Liver (tissue), 9 donors: ENCODE results near the gene MRPL40. TPM values are rescaled to one million over a fixed set of nuclear protein-coding genes. Genes with fewer than 3 reads are reported as not detected.

Experiments used
- DNase-seq: peaks from one replicate; pipeline ENCODE4 v3.0.0-alpha.2; 2017; ENCODE audit warnings: low spot score
- H3K27ac ChIP-seq, 2 donors: one replicate each; pipeline ENCODE4 v1.7.0; 2013; ENCODE audit warnings: inconsistent platforms in 2 of 2, low read length in 2 of 2, control low read depth in 1 of 2, low read depth in 1 of 2, mild to moderate bottlenecking in 1 of 2
- H3K27me3 ChIP-seq, 4 donors: one replicate each; pipeline versions ENCODE4 v1.6.1 to v1.7.0; 2013; ENCODE audit warnings: low read length in 3 of 4, inconsistent platforms in 1 of 4, mild to moderate bottlenecking in 1 of 4, moderate library complexity in 1 of 4; ENCODE audit not compliant: control insufficient read depth in 4 of 4, insufficient read depth in 4 of 4
- H3K36me3 ChIP-seq, 4 donors: one replicate each; pipeline versions ENCODE4 v1.6.1 to v1.7.0; 2013; ENCODE audit warnings: low read length in 3 of 4, mild to moderate bottlenecking in 3 of 4, low read depth in 1 of 4, moderate library complexity in 1 of 4; ENCODE audit not compliant: control insufficient read depth in 4 of 4, insufficient read depth in 3 of 4
- H3K4me1 ChIP-seq, 4 donors: one replicate each; pipeline versions ENCODE4 v1.6.1 to v1.7.0; 2013; ENCODE audit warnings: low read length in 3 of 4, mild to moderate bottlenecking in 3 of 4, moderate library complexity in 1 of 4; ENCODE audit not compliant: control insufficient read depth in 4 of 4, insufficient read depth in 4 of 4
- H3K4me3 ChIP-seq, 3 donors: one replicate each; pipeline versions ENCODE4 v1.6.1 to v1.7.0; 2013; ENCODE audit warnings: low read length in 3 of 3, control low read depth in 1 of 3, low read depth in 1 of 3, mild to moderate bottlenecking in 1 of 3
- H3K9ac ChIP-seq, 2 donors: one replicate each; pipeline ENCODE4 v1.7.0; 2013; ENCODE audit warnings: low read length in 2 of 2, mild to moderate bottlenecking in 2 of 2, moderate library complexity in 2 of 2, control low read depth in 1 of 2, low read depth in 1 of 2
- H3K9me3 ChIP-seq, 4 donors: one replicate each; pipeline versions ENCODE4 v1.6.1 to v1.7.0; 2013; ENCODE audit warnings: low read length in 3 of 4; ENCODE audit not compliant: control insufficient read depth in 4 of 4
- EGR1 ChIP-seq, 2 donors: IDR thresholded peaks; 2 replicates each; pipeline ENCODE4 v1.6.1; 2016 to 2018; ENCODE audit warnings: antibody characterized with exemption in 2 of 2, low read depth in 2 of 2
- FOXA1 ChIP-seq: IDR thresholded peaks from 2 replicates; pipeline ENCODE4 v1.6.1; 2016; ENCODE audit warnings: antibody characterized with exemption
- FOXA2 ChIP-seq: IDR thresholded peaks from 2 replicates; pipeline ENCODE4 v1.6.1; 2016; ENCODE audit warnings: antibody characterized with exemption
- GABPA ChIP-seq, 2 donors: IDR thresholded peaks in 1 of 2; conservative IDR thresholded peaks in 1 of 2; 2 replicates each; pipeline ENCODE4 v1.6.1; 2016; ENCODE audit warnings: antibody characterized with exemption in 2 of 2, mild to moderate bottlenecking in 1 of 2, moderate library complexity in 1 of 2
- HNF4A ChIP-seq, 2 donors: conservative IDR thresholded peaks; 2 replicates each; pipeline ENCODE4 v1.6.1; 2016; ENCODE audit warnings: antibody characterized with exemption in 2 of 2, mild to moderate bottlenecking in 2 of 2
- HNF4G ChIP-seq: IDR thresholded peaks from 2 replicates; pipeline ENCODE4 v1.6.1; 2016; ENCODE audit warnings: antibody characterized with exemption
- NR2F2 ChIP-seq: IDR thresholded peaks from 2 replicates; pipeline ENCODE4 v1.6.1; 2016; ENCODE audit warnings: antibody characterized with exemption
- RAD21 ChIP-seq, 2 donors: IDR thresholded peaks; 2 replicates each; pipeline ENCODE4 v1.6.1; 2016; ENCODE audit warnings: antibody characterized with exemption in 2 of 2, mild to moderate bottlenecking in 2 of 2
- RXRA ChIP-seq, 2 donors: IDR thresholded peaks; 2 replicates each; pipeline ENCODE4 v1.6.1; 2017 to 2018; ENCODE audit warnings: antibody characterized with exemption in 2 of 2, mild to moderate bottlenecking in 1 of 2
- SP1 ChIP-seq: IDR thresholded peaks from 2 replicates; pipeline ENCODE4 v1.6.1; 2018; ENCODE audit warnings: antibody characterized with exemption, mild to moderate bottlenecking
- TAF1 ChIP-seq: conservative IDR thresholded peaks from 2 replicates; pipeline ENCODE4 v1.6.1; 2016; ENCODE audit warnings: antibody characterized with exemption, mild to moderate bottlenecking
- YY1 ChIP-seq: IDR thresholded peaks from 2 replicates; pipeline ENCODE4 v1.6.1; 2016; ENCODE audit warnings: antibody characterized with exemption, mild to moderate bottlenecking
- WGBS: extraction: QIAGEN DNeasy Blood & Tissue Kit; methylation state at CpG from one replicate; pipeline ENCODE4 v1.1.7; 2013; 5-methylcytosine and 5-hydroxymethylcytosine counted together
- polyA plus RNA-seq, 2 donors: library from polyadenylated mRNA; stranded (reverse) in 1 of 2; unstranded in 1 of 2; fragments of 200-250 nt in 1 of 2; fragments of >200 nt in 1 of 2; fragmentation: Nextera tagmentation in 1 of 2; extraction: Ambion mirVana in 1 of 2; gene quantifications; one replicate each; pipeline versions ENCODE4 v1.2.1 to v1.2.3, GENCODE V29; 2013 to 2015
- total RNA-seq, 2 donors: library from RNA; depleted of rRNA; stranded (reverse); fragments of >200 nt; gene quantifications; one replicate each; pipeline ENCODE4 v1.2.3, GENCODE V29; 2014
- TF ChIP-seq, protein P1 (sequence below): IDR thresholded peaks from 2 replicates; pipeline ENCODE4 v1.6.1; 2016; ENCODE audit warnings: antibody characterized with exemption
- TF ChIP-seq, protein P2 (sequence below): IDR thresholded peaks from 2 replicates; pipeline ENCODE4 v1.6.1; 2016; ENCODE audit warnings: antibody characterized with exemption
- TF ChIP-seq, protein P3 (sequence below): fragments of 150-350 bp; IDR thresholded peaks from 2 replicates; pipeline ENCODE4 v1.5.1; 2017; ENCODE audit warnings: improper control_type of control experiment, low read depth, low read length; ENCODE audit not compliant: missing input control
- TF ChIP-seq, protein P4 (sequence below): IDR thresholded peaks from 2 replicates; pipeline ENCODE4 v1.6.1; 2016; ENCODE audit warnings: antibody characterized with exemption, mild to moderate bottlenecking
- donor health status: healthy.
- donor health status: healthy.
- donor health status: healthy.
- donor health status: healthy.
- donor health status: healthy.

MRPL40 gene
- total and polyA plus RNA-seq, 4 donors, result 11.3 to 52.0 (median 27.7) TPM

DNA sequence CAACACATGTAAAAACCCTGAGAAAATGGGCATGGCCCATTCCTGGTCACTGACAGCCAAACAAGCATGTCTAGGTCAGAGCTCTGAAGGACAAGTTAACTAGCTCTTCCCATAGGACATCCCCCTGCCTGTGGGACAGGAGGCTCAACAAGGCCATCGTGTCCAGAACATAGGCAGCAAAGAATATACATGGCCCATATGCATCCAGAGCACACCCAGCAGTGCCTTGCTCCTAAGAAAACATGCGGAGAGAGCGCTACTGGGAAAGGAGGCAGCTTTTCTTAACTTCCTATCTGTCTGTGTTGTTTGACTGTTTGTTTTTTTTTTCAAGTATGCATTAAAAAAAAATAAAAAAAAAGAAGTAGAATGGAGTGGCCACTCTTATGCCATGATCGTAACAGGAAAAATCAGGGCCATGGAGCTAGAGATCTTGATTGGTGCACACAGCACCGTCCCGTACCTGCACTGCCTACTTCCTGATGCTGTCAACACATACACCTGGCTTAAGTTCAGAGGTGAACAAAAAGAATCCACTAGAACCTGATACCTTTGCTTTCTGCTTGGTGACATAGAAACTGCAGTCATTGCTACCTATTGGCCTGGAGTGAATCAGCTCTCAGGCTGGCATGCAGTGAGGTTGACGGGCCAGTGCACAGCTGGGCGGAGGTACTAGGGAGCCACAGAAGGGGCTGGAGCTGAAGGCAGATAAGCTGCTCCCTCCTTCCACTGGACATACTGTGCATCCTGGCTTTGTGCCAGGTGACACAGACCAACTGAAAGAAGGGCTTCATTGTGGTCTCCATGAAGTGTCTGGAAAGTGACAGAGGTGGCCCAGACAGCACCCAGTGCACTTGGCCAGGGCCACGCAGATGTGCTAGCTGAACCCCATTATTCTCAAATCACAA lies 34.8 kb downstream of the MRPL40 start:
- no peak overlapping the region for H3K4me3 ChIP-seq
- TF ChIP-seq RXRA (IDR thresholded peaks at IDR 0.05) (no peak), NR2F2 (no peak), TAF1 (no peak), EGR1 (IDR thresholded peaks at IDR 0.05; ENCODE audit: low read depth in 2 of 2) (no peak), FOXA1 (no peak), FOXA2 (no peak), HNF4G (no peak), GABPA (IDR thresholded peaks at IDR 0.05 in 1 of 2, conservative IDR thresholded peaks at IDR 0.05 in 1 of 2) (no peak), RAD21 (IDR thresholded peaks at IDR 0.05) (no peak), SP1 (no peak), HNF4A (conservative IDR thresholded peaks at IDR 0.05) (no peak), YY1 (no peak)
- TF ChIP-seq, protein P1, sequence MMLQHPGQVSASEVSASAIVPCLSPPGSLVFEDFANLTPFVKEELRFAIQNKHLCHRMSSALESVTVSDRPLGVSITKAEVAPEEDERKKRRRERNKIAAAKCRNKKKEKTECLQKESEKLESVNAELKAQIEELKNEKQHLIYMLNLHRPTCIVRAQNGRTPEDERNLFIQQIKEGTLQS, result no peak
- TF ChIP-seq, protein P2, sequence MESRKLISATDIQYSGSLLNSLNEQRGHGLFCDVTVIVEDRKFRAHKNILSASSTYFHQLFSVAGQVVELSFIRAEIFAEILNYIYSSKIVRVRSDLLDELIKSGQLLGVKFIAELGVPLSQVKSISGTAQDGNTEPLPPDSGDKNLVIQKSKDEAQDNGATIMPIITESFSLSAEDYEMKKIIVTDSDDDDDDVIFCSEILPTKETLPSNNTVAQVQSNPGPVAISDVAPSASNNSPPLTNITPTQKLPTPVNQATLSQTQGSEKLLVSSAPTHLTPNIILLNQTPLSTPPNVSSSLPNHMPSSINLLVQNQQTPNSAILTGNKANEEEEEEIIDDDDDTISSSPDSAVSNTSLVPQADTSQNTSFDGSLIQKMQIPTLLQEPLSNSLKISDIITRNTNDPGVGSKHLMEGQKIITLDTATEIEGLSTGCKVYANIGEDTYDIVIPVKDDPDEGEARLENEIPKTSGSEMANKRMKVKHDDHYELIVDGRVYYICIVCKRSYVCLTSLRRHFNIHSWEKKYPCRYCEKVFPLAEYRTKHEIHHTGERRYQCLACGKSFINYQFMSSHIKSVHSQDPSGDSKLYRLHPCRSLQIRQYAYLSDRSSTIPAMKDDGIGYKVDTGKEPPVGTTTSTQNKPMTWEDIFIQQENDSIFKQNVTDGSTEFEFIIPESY, result no peak
- TF ChIP-seq, protein P3, sequence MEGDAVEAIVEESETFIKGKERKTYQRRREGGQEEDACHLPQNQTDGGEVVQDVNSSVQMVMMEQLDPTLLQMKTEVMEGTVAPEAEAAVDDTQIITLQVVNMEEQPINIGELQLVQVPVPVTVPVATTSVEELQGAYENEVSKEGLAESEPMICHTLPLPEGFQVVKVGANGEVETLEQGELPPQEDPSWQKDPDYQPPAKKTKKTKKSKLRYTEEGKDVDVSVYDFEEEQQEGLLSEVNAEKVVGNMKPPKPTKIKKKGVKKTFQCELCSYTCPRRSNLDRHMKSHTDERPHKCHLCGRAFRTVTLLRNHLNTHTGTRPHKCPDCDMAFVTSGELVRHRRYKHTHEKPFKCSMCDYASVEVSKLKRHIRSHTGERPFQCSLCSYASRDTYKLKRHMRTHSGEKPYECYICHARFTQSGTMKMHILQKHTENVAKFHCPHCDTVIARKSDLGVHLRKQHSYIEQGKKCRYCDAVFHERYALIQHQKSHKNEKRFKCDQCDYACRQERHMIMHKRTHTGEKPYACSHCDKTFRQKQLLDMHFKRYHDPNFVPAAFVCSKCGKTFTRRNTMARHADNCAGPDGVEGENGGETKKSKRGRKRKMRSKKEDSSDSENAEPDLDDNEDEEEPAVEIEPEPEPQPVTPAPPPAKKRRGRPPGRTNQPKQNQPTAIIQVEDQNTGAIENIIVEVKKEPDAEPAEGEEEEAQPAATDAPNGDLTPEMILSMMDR, result no peak
- TF ChIP-seq, protein P4, sequence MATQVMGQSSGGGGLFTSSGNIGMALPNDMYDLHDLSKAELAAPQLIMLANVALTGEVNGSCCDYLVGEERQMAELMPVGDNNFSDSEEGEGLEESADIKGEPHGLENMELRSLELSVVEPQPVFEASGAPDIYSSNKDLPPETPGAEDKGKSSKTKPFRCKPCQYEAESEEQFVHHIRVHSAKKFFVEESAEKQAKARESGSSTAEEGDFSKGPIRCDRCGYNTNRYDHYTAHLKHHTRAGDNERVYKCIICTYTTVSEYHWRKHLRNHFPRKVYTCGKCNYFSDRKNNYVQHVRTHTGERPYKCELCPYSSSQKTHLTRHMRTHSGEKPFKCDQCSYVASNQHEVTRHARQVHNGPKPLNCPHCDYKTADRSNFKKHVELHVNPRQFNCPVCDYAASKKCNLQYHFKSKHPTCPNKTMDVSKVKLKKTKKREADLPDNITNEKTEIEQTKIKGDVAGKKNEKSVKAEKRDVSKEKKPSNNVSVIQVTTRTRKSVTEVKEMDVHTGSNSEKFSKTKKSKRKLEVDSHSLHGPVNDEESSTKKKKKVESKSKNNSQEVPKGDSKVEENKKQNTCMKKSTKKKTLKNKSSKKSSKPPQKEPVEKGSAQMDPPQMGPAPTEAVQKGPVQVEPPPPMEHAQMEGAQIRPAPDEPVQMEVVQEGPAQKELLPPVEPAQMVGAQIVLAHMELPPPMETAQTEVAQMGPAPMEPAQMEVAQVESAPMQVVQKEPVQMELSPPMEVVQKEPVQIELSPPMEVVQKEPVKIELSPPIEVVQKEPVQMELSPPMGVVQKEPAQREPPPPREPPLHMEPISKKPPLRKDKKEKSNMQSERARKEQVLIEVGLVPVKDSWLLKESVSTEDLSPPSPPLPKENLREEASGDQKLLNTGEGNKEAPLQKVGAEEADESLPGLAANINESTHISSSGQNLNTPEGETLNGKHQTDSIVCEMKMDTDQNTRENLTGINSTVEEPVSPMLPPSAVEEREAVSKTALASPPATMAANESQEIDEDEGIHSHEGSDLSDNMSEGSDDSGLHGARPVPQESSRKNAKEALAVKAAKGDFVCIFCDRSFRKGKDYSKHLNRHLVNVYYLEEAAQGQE, result no peak
- H3K36me3 ChIP-seq, result peaks cover 33 to 88% (median 76%) of the 10 kb centered on the region in 4 donors
- WGBS, result 98% methylated on average over 9 of the region's 9 CpGs
- no peak overlapping the region for H3K9ac ChIP-seq
- no peaks in the 10 kb centered on the region for H3K4me1 ChIP-seq
- no peak for DNase-seq
- H3K27ac ChIP-seq, result no peak overlapping the region
- H3K27me3 ChIP-seq, result no peaks in the 10 kb centered on the region
- H3K9me3 ChIP-seq, result no peaks in the 10 kb centered on the region
